HL-60 (cell line): ENCODE measurements around the gene SLC3A2.

Experiments
- DNase-seq, 2 experiments: peaks; one replicate each; pipeline ENCODE4 v3.0.0-alpha.2; 2010 to 2020; ENCODE audit warnings: low read depth in 1 of 2, low spot score in 1 of 2
- H3K27ac ChIP-seq: fragments of 250-450 bp; sonication (Bioruptor Pico); replicated peaks from 2 replicates; pipeline ENCODE4 v1.5.1; 2020; ENCODE audit warnings: mild to moderate bottlenecking, moderate library complexity
- H3K27me3 ChIP-seq: fragments of 250-450 bp; sonication (Bioruptor Pico); 2 replicates; pipeline ENCODE4 v1.5.1; 2021; ENCODE audit warnings: mild to moderate bottlenecking, moderate library complexity; ENCODE audit not compliant: insufficient read depth, poor library complexity, severe bottlenecking
- H3K4me3 ChIP-seq: replicated peaks from 2 replicates; pipeline ENCODE4 v1.5.1; 2011; ENCODE audit warnings: mild to moderate bottlenecking, control low read depth, low read length; ENCODE audit not compliant: insufficient read depth
- GABPA ChIP-seq: IDR thresholded peaks from 2 replicates; pipeline ENCODE4 v1.6.1; 2012; ENCODE audit warnings: low read depth
- POLR2AphosphoS5 ChIP-seq: IDR thresholded peaks from 2 replicates; pipeline ENCODE4 v1.6.1; 2012; ENCODE audit warnings: low read depth
- SPI1 ChIP-seq: IDR thresholded peaks from 2 replicates; pipeline ENCODE4 v1.6.1; 2012; ENCODE audit warnings: low read depth, mild to moderate bottlenecking, borderline replicate concordance
- TF ChIP-seq, protein P1 (sequence below): IDR thresholded peaks from 2 replicates; pipeline ENCODE4 v1.6.1; 2012; ENCODE audit warnings: low read depth; ENCODE audit not compliant: insufficient replicate concordance
- TF ChIP-seq, protein P2 (sequence below): IDR thresholded peaks from one replicate; pipeline ENCODE4 v1.5.1; 2011; ENCODE audit warnings: low read length, control low read depth, inconsistent platforms; ENCODE audit not compliant: insufficient read depth

SLC3A2 gene

DNA sequence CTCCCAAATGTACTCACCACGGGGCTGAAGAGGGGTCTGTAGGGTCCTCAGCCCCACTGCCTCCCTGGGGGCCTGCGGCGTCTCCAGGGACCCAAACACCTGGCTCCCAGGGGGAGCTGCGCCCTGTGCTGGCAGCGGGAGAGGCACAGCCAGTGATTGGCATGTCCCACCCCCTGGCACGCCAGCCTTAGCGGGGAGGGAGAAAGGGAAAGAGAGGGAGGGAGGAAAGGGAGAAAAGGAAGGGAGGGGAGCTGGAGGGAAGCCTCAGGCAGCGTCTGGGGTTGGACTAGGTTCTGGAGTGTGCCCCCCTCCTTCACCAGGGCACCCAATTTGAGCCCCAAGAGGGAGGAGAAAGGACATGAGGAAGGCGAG lies 40.5 kb downstream of the SLC3A2 start, which contains the start of gene CHRM1:
Gene CHRM1 (minus strand): TSS at position 163 of the 372 bp plus-strand sequence. CDS start 10,263 bp downstream, outside the sequence.
- Histone ChIP-seq H3K27ac (no peak within 1 kb of the TSS), H3K27me3 (peaks cover 58% of the 10 kb centered on the region), H3K4me3 (no peak within 1 kb of the TSS)
- DNase-seq: no peak
- TF ChIP-seq GABPA (no peak), POLR2AphosphoS5 (no peak), SPI1 (no peak)
- TF ChIP-seq, protein P1, sequence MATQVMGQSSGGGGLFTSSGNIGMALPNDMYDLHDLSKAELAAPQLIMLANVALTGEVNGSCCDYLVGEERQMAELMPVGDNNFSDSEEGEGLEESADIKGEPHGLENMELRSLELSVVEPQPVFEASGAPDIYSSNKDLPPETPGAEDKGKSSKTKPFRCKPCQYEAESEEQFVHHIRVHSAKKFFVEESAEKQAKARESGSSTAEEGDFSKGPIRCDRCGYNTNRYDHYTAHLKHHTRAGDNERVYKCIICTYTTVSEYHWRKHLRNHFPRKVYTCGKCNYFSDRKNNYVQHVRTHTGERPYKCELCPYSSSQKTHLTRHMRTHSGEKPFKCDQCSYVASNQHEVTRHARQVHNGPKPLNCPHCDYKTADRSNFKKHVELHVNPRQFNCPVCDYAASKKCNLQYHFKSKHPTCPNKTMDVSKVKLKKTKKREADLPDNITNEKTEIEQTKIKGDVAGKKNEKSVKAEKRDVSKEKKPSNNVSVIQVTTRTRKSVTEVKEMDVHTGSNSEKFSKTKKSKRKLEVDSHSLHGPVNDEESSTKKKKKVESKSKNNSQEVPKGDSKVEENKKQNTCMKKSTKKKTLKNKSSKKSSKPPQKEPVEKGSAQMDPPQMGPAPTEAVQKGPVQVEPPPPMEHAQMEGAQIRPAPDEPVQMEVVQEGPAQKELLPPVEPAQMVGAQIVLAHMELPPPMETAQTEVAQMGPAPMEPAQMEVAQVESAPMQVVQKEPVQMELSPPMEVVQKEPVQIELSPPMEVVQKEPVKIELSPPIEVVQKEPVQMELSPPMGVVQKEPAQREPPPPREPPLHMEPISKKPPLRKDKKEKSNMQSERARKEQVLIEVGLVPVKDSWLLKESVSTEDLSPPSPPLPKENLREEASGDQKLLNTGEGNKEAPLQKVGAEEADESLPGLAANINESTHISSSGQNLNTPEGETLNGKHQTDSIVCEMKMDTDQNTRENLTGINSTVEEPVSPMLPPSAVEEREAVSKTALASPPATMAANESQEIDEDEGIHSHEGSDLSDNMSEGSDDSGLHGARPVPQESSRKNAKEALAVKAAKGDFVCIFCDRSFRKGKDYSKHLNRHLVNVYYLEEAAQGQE: no peak
- TF ChIP-seq, protein P2, sequence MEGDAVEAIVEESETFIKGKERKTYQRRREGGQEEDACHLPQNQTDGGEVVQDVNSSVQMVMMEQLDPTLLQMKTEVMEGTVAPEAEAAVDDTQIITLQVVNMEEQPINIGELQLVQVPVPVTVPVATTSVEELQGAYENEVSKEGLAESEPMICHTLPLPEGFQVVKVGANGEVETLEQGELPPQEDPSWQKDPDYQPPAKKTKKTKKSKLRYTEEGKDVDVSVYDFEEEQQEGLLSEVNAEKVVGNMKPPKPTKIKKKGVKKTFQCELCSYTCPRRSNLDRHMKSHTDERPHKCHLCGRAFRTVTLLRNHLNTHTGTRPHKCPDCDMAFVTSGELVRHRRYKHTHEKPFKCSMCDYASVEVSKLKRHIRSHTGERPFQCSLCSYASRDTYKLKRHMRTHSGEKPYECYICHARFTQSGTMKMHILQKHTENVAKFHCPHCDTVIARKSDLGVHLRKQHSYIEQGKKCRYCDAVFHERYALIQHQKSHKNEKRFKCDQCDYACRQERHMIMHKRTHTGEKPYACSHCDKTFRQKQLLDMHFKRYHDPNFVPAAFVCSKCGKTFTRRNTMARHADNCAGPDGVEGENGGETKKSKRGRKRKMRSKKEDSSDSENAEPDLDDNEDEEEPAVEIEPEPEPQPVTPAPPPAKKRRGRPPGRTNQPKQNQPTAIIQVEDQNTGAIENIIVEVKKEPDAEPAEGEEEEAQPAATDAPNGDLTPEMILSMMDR: no peak

DNA sequence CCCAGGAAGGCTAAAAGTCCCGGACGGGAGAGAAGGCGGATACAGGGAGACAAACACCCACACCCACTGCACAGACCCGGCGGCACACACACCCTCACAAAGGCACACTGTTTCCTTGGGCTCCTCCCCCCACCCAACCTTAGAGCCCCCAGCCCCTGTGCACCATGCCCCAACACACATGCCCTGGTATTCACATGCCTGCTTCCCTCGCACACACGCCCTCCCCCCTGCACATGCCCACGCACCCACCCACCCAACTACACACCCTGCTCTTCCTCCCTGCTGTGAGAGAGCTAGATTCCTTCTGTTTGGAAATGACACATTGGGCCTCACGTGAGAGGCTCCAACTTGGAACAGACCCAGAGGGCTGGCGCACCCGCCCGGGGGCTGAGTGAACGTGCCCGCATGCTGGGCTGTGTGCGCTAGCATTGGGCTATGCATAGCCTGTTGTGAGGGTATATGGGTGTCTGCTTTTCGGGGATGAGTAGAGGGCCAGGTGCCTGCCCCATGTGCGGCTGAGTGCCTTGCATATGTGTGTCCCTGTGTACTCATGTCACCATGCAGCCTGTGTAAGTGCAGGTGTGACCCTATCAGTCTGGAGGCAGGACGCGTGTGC lies 41.0 kb downstream of the SLC3A2 start:
- TF ChIP-seq POLR2AphosphoS5 (no peak), GABPA (no peak), SPI1 (no peak)
- TF ChIP-seq, protein P2: no peak
- TF ChIP-seq, protein P1: no peak
- no peak overlapping the region for H3K4me3 ChIP-seq
- peaks cover 63% of the 10 kb centered on the region for H3K27me3 ChIP-seq
- no peak overlapping the region for H3K27ac ChIP-seq
- no peak for DNase-seq

DNA sequence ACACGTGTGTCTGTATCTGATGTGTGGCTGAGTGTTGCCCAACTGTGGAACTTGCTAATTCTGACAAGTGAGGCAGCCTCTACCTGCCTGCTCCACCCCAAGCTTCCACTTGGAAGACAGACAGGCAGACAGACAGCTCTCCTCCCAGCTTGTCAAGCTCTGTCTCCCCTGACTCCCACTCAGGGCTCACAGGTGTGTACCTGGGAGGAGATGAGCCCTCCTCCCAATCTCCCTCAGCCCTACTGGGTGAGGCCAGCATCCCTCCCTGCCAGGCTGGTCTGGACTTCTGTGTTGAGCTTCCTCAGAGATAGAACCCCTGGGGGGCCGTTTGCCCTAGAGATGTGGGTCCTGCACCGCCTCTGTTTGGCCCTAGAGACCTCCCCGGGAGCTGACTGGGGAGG lies 41.5 kb downstream of the SLC3A2 start:
- H3K4me3 ChIP-seq: no peak overlapping the region
- no peak for DNase-seq
- no peak for TF ChIP-seq GABPA
- TF ChIP-seq, protein P2: no peak
- no peak for TF ChIP-seq POLR2AphosphoS5
- TF ChIP-seq, protein P1: no peak
- no peak for TF ChIP-seq SPI1
- H3K27ac ChIP-seq: no peak overlapping the region
- peaks cover 64% of the 10 kb centered on the region for H3K27me3 ChIP-seq
